ENCODE data around the gene ANXA8. TPM values are rescaled to one million over a fixed set of nuclear protein-coding genes. Genes with fewer than 3 reads are reported as not detected.

Gene ANXA8
- polyA plus RNA-seq, 3 donors, result 0.52 to 2.9 (median 0.97) TPM

GRCh38 chr10:47449102-47449978 lies 34.6 kb downstream of the ANXA8 start:
- DNase-seq, result no peak
- Histone ChIP-seq H4K20me1 (ENCODE audit: insufficient read depth, low read length) (no peaks in the 10 kb centered on the region), H3K79me2 (ENCODE audit: insufficient read depth, low read length) (no peaks in the 10 kb centered on the region), H3K36me3 (replicated peaks in 1 of 2; ENCODE audit: control insufficient read depth in 1 of 2, insufficient read depth in 2 of 2, low read length in 2 of 2) (no peaks in the 10 kb centered on the region), H3K9me3 (replicated peaks in 1 of 2; ENCODE audit: control insufficient read depth in 1 of 2, insufficient read depth in 1 of 2, low read length in 2 of 2) (peaks cover 12 to 20% of the 10 kb centered on the region in 2 donors), H3K4me2 (replicated peaks; ENCODE audit: extremely low read depth, low read length, poor library complexity, severe bottlenecking) (no peak overlapping the region), H3K4me3 (replicated peaks in 1 of 3; ENCODE audit: low read depth in 2 of 3, low read length in 3 of 3) (no peak overlapping the region), H3K27me3 (ENCODE audit: control insufficient read depth in 2 of 2, insufficient read depth in 2 of 2, low read length in 2 of 2) (no peaks in the 10 kb centered on the region), H3K4me1 (ENCODE audit: control insufficient read depth in 1 of 2, insufficient read depth in 2 of 2, low read length in 2 of 2) (no peaks in the 10 kb centered on the region), H3K9ac (ENCODE audit: insufficient read depth, low read length, poor library complexity, severe bottlenecking) (no peak overlapping the region), H2AFZ (ENCODE audit: insufficient read depth, low read depth, low read length, poor library complexity, severe bottlenecking) (no peak overlapping the region), H3K27ac (ENCODE audit: low read depth in 1 of 2, low read length in 2 of 2) (no peak overlapping the region)
- no peak for TF ChIP-seq CTCF (IDR thresholded peaks at IDR 0.05)
- WGBS (ENCODE audit: insufficient coverage), result 95% methylated on average over 3 of the region's 9 CpGs
- Mint-ChIP-seq H3K27me3 (ENCODE audit: low read depth in 3 of 3) (peaks cover 2% of the 10 kb centered on the region in 3 donors), H3K9me3 (peaks cover 10 to 21% (median 17%) of the 10 kb centered on the region in 7 donors), H3K4me1 (peaks cover 2% of the 10 kb centered on the region), H3K4me3 (no peak overlapping the region), H3K27ac (no peak overlapping the region), H3K36me3 (no peaks in the 10 kb centered on the region)
- intact Hi-C loops (cut with micrococcal nuclease), result no loop called here

- 68% methylated on average over 2 of the region's 3 CpGs for WGBS (ENCODE audit: insufficient coverage)
- H3K36me3 ChIP-seq (replicated peaks in 1 of 2; ENCODE audit: control insufficient read depth in 1 of 2, insufficient read depth in 2 of 2, low read length in 2 of 2), result no peaks in the 10 kb centered on the region
- Mint-ChIP-seq H3K27me3 (ENCODE audit: low read depth in 3 of 3) (peaks cover 0 to 3% (median 0%) of the 10 kb centered on the region in 3 donors), H3K4me1 (peaks cover 2% of the 10 kb centered on the region), H3K36me3 (no peaks in the 10 kb centered on the region), H3K9me3 (peaks cover 10 to 21% (median 17%) of the 10 kb centered on the region in 7 donors), H3K4me3 (no peak overlapping the region), H3K27ac (no peak overlapping the region)
- no peak overlapping the region for H2AFZ ChIP-seq (ENCODE audit: insufficient read depth, low read depth, low read length, poor library complexity, severe bottlenecking)
- no peaks in the 10 kb centered on the region for H4K20me1 ChIP-seq (ENCODE audit: insufficient read depth, low read length)
- TF ChIP-seq CTCF (IDR thresholded peaks at IDR 0.05), result no peak
- no peak overlapping the region for H3K4me3 ChIP-seq (replicated peaks in 1 of 3; ENCODE audit: low read depth in 2 of 3, low read length in 3 of 3)
- H3K79me2 ChIP-seq (ENCODE audit: insufficient read depth, low read length), result no peaks in the 10 kb centered on the region
- DNase-seq, result no peak
- no peak overlapping the region for H3K27ac ChIP-seq (ENCODE audit: low read depth in 1 of 2, low read length in 2 of 2)
- no peak overlapping the region for H3K9ac ChIP-seq (ENCODE audit: insufficient read depth, low read length, poor library complexity, severe bottlenecking)
- intact Hi-C loops (cut with micrococcal nuclease), result no loop called here
- H3K9me3 ChIP-seq (replicated peaks in 1 of 2; ENCODE audit: control insufficient read depth in 1 of 2, insufficient read depth in 1 of 2, low read length in 2 of 2), result peaks cover 12 to 20% of the 10 kb centered on the region in 2 donors
- no peaks in the 10 kb centered on the region for H3K27me3 ChIP-seq (ENCODE audit: control insufficient read depth in 2 of 2, insufficient read depth in 2 of 2, low read length in 2 of 2)
- no peak overlapping the region for H3K4me2 ChIP-seq (replicated peaks; ENCODE audit: extremely low read depth, low read length, poor library complexity, severe bottlenecking)
- no peaks in the 10 kb centered on the region for H3K4me1 ChIP-seq (ENCODE audit: control insufficient read depth in 1 of 2, insufficient read depth in 2 of 2, low read length in 2 of 2)
These were observed 36.2 kb downstream of the ANXA8 start for GRCh38 chr10:47447705-47448104.
